PC-9 (cell line): ENCODE data around the gene NOC3L. TPM values are rescaled to one million over a fixed set of nuclear protein-coding genes. Genes with fewer than 3 reads are reported as not detected.

Experiments
- Bru-seq: library from RNA; stranded (reverse); fragments of 400-500 nt; gene quantifications from one replicate; lab custom pipeline; 2021; lab: Mats Ljungman, UMichigan
- BruChase-seq, 2 experiments: library from RNA; stranded (reverse); fragments of 400-500 nt; gene quantifications; one replicate each; lab custom pipeline; 2021; lab: Mats Ljungman, UMichigan
- BruUV-seq: library from RNA; stranded (reverse); fragments of 400-500 nt; replicated peaks from 2 replicates; lab custom pipeline; 2021; lab: Mats Ljungman, UMichigan
- CTCF ChIA-PET: fragments of 300-600 bp; sonication (Branson Sonifier 250); formaldehyde crosslinking; loops from one replicate; lab custom pipeline; 2022; ENCODE audit warnings: antibody characterized with exemption; lab: Charles Lee
- POLR2A ChIA-PET: fragments of 300-600 bp; sonication (Branson Sonifier 250); formaldehyde crosslinking; loops from one replicate; lab custom pipeline; 2022; ENCODE audit warnings: antibody characterized with exemption; ENCODE audit not compliant: unreplicated experiment; lab: Charles Lee
- DNase-seq, 2 experiments: peaks; one replicate each; pipeline versions ENCODE4 v3.0.0 to v3.0.0-alpha.2; 2015 to 2022; ENCODE audit warnings: mixed read lengths in 1 of 2
- H2AFZ ChIP-seq: fragments of 200-600 bp; sonication (generic); 2 replicates; pipeline ENCODE4 v1.8.1; 2017; ENCODE audit warnings: antibody characterized with exemption
- H3F3A ChIP-seq: fragments of 200-600 bp; sonication (generic); 2 replicates; pipeline ENCODE4 v1.8.1; 2017; ENCODE audit warnings: antibody characterized with exemption, mild to moderate bottlenecking, low read depth; ENCODE audit not compliant: insufficient read depth
- H3K27ac ChIP-seq: fragments of 200-600 bp; sonication (generic); 2 replicates; pipeline ENCODE4 v1.6.1; 2016; ENCODE audit warnings: mixed run types
- H3K27me3 ChIP-seq: fragments of 200-600 bp; sonication (generic); 2 replicates; pipeline ENCODE4 v1.6.1; 2016; ENCODE audit warnings: low read depth, mixed run types; ENCODE audit not compliant: insufficient read depth
- H3K36me3 ChIP-seq: fragments of 200-600 bp; sonication (generic); 2 replicates; pipeline ENCODE4 v1.6.1; 2016; ENCODE audit warnings: low read depth, mixed run types
- H3K4me1 ChIP-seq: fragments of 200-600 bp; sonication (generic); replicated peaks from 2 replicates; pipeline ENCODE4 v1.6.1; 2016; ENCODE audit warnings: mixed run types; ENCODE audit not compliant: insufficient read depth
- H3K4me2 ChIP-seq: fragments of 200-600 bp; sonication (generic); 2 replicates; pipeline ENCODE4 v1.6.1; 2017; ENCODE audit warnings: mixed run types
- H3K4me3 ChIP-seq: fragments of 200-600 bp; sonication (generic); 2 replicates; pipeline ENCODE4 v1.6.1; 2016; ENCODE audit warnings: mixed run types
- H3K79me2 ChIP-seq: fragments of 200-600 bp; sonication (generic); 2 replicates; pipeline ENCODE4 v1.6.1; 2017; ENCODE audit warnings: low read depth, mixed run types
- H3K9me2 ChIP-seq: fragments of 200-600 bp; sonication (generic); 2 replicates; pipeline ENCODE4 v1.8.1; 2017; ENCODE audit warnings: mild to moderate bottlenecking; ENCODE audit not compliant: insufficient read depth
- H3K9me3 ChIP-seq: fragments of 200-600 bp; sonication (generic); 2 replicates; pipeline ENCODE4 v1.8.1; 2016; ENCODE audit warnings: low read depth; ENCODE audit not compliant: insufficient read depth
- H4K20me1 ChIP-seq: fragments of 200-600 bp; sonication (generic); 2 replicates; pipeline ENCODE4 v1.8.1; 2017; ENCODE audit not compliant: insufficient read depth
- CTCF ChIP-seq: fragments of 200-600 bp; sonication (generic); conservative IDR thresholded peaks from 2 replicates; pipeline ENCODE4 v1.6.1; 2017; ENCODE audit warnings: mixed run types, antibody characterized with exemption, mild to moderate bottlenecking, moderate library complexity
- EZH2 ChIP-seq: fragments of 200-600 bp; sonication (generic); IDR thresholded peaks from 2 replicates; pipeline ENCODE4 v1.8.0; 2017; ENCODE audit warnings: antibody characterized with exemption, low read depth
- intact Hi-C: fragments of 100-400 bp; cut with micrococcal nuclease; formaldehyde crosslinking; loops from one replicate; pipeline ENCODE4 v1.10.0; 2022; ENCODE audit not compliant: unreplicated experiment
- long read RNA-seq: library from polyadenylated mRNA; stranded (forward); transcript quantifications from one replicate; pipeline ENCODE4 v2.0.0, GENCODE V29; 2022
- total RNA-seq: library from RNA; stranded (reverse); gene quantifications from 2 replicates; pipeline ENCODE4 v1.2.3, GENCODE V29; 2021

Gene NOC3L
- 10.5 and 17.7 TPM in 2 replicates for total RNA-seq
- percentile 84 among the genes with signal in this experiment for Bru-seq, nascent RNA
- percentile 85 among the genes with signal in this experiment for BruChase-seq, experiment 1, labeled RNA remaining after a 2-hour chase
- percentile 78 among the genes with signal in this experiment for BruChase-seq, experiment 2, labeled RNA remaining after a 6-hour chase
- long read RNA-seq, transcript NOC3L-201 (21 exons, 3,455 nt) = major isoform, 29 of 35 reads
- long read RNA-seq, partial matches to known transcripts = 1 of 35 reads
- long read RNA-seq, other reads (novel, unspliced or antisense) = 5 of 35 reads

DNA sequence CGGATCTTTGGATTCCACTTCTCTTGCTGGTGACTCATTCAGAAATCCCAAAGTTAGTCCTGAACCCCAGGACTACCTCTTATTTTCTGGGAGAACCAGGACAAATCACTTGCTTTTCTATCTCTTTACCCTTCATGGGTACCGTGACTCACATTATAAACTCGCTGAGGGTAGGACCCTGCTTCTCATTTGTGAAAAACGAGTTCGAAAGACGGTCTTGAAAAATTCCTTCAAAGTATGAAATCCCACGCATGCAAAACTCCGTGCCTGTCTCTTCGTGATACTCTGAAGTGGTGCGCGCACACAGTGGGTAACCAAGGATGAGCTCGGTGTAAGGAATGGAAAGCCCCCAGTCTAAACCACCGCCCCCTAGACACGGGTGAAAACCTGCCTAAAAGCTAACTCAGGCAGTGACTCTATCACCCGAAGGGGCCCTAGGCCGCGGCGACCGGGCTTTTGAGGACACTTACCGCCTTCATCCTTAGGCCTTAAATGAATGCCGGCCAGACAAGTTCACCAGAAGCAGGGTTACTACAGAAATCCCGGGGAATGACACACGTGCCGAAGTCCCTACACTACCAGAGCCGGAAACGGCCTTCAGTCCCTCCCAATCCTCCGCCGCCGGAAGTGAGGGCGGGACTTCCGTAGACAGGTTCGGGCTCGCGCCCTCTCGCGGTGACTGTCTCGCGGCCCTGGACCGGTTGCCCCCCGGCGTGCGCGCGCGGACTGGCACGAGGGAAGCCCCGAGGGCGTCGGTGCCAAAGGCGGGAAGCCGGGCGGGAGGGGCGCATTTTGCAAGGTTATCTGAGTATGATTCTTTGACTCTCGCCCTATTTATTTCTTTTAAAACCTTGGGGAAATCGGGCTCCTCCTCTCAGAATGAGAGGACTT lies at the start of gene NOC3L:
Gene NOC3L, minus strand, starts transcription at position 580 of the 891 bp plus-strand sequence. Its CDS starts 101 bp downstream, at position 479.
- ChIA-PET CTCF (interaction anchor here (0.6 kb wide), 1 partner anchor 446 kb away, joined by 3 read pairs; no protein-coding TSS in a partner anchor), POLR2A (interaction anchor here (0.6 to 0.7 kb wide), 4 partner anchors 41 to 1663 kb away, joined by 5 to 16 read pairs (median 10); no protein-coding TSS in a partner anchor)
- no peaks in the 10 kb centered on the region for H3K27me3 ChIP-seq
- H4K20me1 ChIP-seq = no peaks in the 10 kb centered on the region; the same call in 1 of the 2 replicates
- H3K27ac ChIP-seq = peak within 1 kb of the TSS; percentile 51
- BruUV-seq = TSS peak; percentile 81
- intact Hi-C loops = loop anchor here (1.0 kb wide), 1 partner anchor 40 kb away; the partner anchor contains the start of gene TBC1D12
- H3K9me2 ChIP-seq = no peaks in the 10 kb centered on the region
- H3K4me1 ChIP-seq = peaks cover 27% of the 10 kb centered on the region
- no peaks in the 10 kb centered on the region for H3K9me3 ChIP-seq
- H3F3A ChIP-seq = peaks cover 8% of the 10 kb centered on the region
- peaks cover 32% of the 10 kb centered on the region for H3K79me2 ChIP-seq
- no peaks in the 10 kb centered on the region; the same call in 1 of the 2 replicates for H3K36me3 ChIP-seq
- DNase-seq = peak; percentile 79 to 88
- H3K4me3 ChIP-seq = peak within 1 kb of the TSS; percentile 83
- H3K4me2 ChIP-seq = peak within 1 kb of the TSS; percentile 79
- TF ChIP-seq EZH2 = no peak
- TF ChIP-seq CTCF = peak; percentile 56; the same call in 1 of the 2 replicates
- H2AFZ ChIP-seq = peak within 1 kb of the TSS; percentile 92

- CTCF ChIA-PET = no interaction called here
These were observed 49.7 kb upstream of the NOC3L start for GRCh38 chr10:94412449-94412848.

More at GRCh38 chr10:94412449-94412848, 49.7 kb upstream of the NOC3L start:
- Histone ChIP-seq H4K20me1 (no peaks in the 10 kb centered on the region), H3K4me3 (no peak overlapping the region), H3K9me3 (no peaks in the 10 kb centered on the region), H3K36me3 (no peaks in the 10 kb centered on the region), H3K27me3 (no peaks in the 10 kb centered on the region), H3K27ac (no peak overlapping the region), H3F3A (no peaks in the 10 kb centered on the region), H3K9me2 (no peaks in the 10 kb centered on the region), H3K4me2 (no peak overlapping the region), H3K79me2 (peaks cover 6% of the 10 kb centered on the region; the same call in 1 of the 2 replicates), H2AFZ (no peak overlapping the region), H3K4me1 (no peaks in the 10 kb centered on the region)
- intact Hi-C loops = no loop called here
- TF ChIP-seq CTCF (no peak), EZH2 (no peak)
- DNase-seq = no peak
- no TSS peak for BruUV-seq
- POLR2A ChIA-PET = interaction anchor here (0.7 kb wide), 1 partner anchor 66 kb away, joined by 3 read pairs; no protein-coding TSS in a partner anchor
